ENCODE measurements around the gene CCL3. TPM values are rescaled to one million over a fixed set of nuclear protein-coding genes. Genes with fewer than 3 reads are reported as not detected.

The CCL3 gene
- polyA plus RNA-seq, 1 of the 3 experiments (the other 2 are of a cell fraction), result not detected

DNA sequence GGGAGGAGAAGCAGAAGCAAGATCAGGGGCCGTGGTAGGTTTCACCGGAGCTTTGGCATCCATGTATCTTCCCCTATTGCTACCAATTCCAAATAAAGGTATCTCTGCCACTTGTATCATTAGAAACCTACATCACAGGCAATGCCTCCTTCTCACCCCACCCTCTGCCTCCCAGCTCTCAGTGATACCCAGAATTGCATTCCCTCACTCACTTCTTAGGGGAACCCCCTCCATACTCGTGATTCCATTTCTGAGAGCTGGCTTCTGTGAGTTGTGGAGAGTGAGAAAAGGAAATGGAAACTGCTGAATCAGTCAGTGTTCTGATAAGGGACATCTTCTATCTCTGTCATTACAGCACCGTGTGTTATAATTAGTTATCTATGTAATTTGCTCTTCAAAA is 2.3 kb upstream of the CCL3 start:
- Histone ChIP-seq H3K4me3 (ENCODE audit: low read depth in 2 of 2, low read length in 1 of 2) (no peak overlapping the region), H2AFZ (ENCODE audit: low read depth) (no peak overlapping the region), H3K9me2 (no peaks in the 10 kb centered on the region), H3K9ac (no peak overlapping the region), H4K20me1 (ENCODE audit: insufficient read depth) (no peaks in the 10 kb centered on the region), H3K27ac (ENCODE audit: low read depth in 2 of 2, low read length in 1 of 2) (no peak overlapping the region), H3K27me3 (ENCODE audit: insufficient read depth) (peaks cover 34% of the 10 kb centered on the region), H3K9me3 (no peaks in the 10 kb centered on the region), H3K79me2 (ENCODE audit: insufficient read depth) (no peaks in the 10 kb centered on the region), H3F3A (replicated peaks; ENCODE audit: insufficient read depth) (no peaks in the 10 kb centered on the region), H3K4me2 (no peak overlapping the region), H3K36me3 (replicated peaks in 1 of 2; ENCODE audit: control insufficient read depth in 1 of 2, insufficient read depth in 2 of 2, low read length in 1 of 2) (no peaks in the 10 kb centered on the region), H3K4me1 (ENCODE audit: control insufficient read depth in 1 of 2, insufficient read depth in 2 of 2, low read depth in 1 of 2, low read length in 1 of 2) (no peaks in the 10 kb centered on the region)
- ChIA-PET CTCF (interaction anchor here (1.6 kb wide), 1 partner anchor 21 kb away, joined by 3 read pairs; no protein-coding TSS in a partner anchor), POLR2A (no interaction called here)
- TF ChIP-seq SIN3A (IDR thresholded peaks at IDR 0.05; ENCODE audit: borderline replicate concordance, low read depth, low read length) (no peak), CHD2 (IDR thresholded peaks at IDR 0.05; ENCODE audit: low read length, partially characterized antibody) (no peak), JUND (IDR thresholded peaks at IDR 0.05) (no peak), EZH2phosphoT487 (IDR thresholded peaks at IDR 0.05; ENCODE audit: borderline replicate concordance, low read depth) (no peak), FOSL2 (IDR thresholded peaks at IDR 0.05; ENCODE audit: borderline replicate concordance, low read depth) (no peak), USF2 (IDR thresholded peaks at IDR 0.05; ENCODE audit: borderline replicate concordance, low read depth, low read length) (no peak)
- TF ChIP-seq, protein P1, sequence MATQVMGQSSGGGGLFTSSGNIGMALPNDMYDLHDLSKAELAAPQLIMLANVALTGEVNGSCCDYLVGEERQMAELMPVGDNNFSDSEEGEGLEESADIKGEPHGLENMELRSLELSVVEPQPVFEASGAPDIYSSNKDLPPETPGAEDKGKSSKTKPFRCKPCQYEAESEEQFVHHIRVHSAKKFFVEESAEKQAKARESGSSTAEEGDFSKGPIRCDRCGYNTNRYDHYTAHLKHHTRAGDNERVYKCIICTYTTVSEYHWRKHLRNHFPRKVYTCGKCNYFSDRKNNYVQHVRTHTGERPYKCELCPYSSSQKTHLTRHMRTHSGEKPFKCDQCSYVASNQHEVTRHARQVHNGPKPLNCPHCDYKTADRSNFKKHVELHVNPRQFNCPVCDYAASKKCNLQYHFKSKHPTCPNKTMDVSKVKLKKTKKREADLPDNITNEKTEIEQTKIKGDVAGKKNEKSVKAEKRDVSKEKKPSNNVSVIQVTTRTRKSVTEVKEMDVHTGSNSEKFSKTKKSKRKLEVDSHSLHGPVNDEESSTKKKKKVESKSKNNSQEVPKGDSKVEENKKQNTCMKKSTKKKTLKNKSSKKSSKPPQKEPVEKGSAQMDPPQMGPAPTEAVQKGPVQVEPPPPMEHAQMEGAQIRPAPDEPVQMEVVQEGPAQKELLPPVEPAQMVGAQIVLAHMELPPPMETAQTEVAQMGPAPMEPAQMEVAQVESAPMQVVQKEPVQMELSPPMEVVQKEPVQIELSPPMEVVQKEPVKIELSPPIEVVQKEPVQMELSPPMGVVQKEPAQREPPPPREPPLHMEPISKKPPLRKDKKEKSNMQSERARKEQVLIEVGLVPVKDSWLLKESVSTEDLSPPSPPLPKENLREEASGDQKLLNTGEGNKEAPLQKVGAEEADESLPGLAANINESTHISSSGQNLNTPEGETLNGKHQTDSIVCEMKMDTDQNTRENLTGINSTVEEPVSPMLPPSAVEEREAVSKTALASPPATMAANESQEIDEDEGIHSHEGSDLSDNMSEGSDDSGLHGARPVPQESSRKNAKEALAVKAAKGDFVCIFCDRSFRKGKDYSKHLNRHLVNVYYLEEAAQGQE (IDR thresholded peaks at IDR 0.05; ENCODE audit: low read depth, low read length), result no peak
- TF ChIP-seq, protein P2, sequence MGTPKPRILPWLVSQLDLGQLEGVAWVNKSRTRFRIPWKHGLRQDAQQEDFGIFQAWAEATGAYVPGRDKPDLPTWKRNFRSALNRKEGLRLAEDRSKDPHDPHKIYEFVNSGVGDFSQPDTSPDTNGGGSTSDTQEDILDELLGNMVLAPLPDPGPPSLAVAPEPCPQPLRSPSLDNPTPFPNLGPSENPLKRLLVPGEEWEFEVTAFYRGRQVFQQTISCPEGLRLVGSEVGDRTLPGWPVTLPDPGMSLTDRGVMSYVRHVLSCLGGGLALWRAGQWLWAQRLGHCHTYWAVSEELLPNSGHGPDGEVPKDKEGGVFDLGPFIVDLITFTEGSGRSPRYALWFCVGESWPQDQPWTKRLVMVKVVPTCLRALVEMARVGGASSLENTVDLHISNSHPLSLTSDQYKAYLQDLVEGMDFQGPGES (IDR thresholded peaks at IDR 0.05; ENCODE audit: low read depth, low read length), result no peak
- WGBS (ENCODE audit: low lambda C conversion rate), result 6% methylated on average over 4 of the region's 4 CpGs
- no peak for DNase-seq

DNA sequence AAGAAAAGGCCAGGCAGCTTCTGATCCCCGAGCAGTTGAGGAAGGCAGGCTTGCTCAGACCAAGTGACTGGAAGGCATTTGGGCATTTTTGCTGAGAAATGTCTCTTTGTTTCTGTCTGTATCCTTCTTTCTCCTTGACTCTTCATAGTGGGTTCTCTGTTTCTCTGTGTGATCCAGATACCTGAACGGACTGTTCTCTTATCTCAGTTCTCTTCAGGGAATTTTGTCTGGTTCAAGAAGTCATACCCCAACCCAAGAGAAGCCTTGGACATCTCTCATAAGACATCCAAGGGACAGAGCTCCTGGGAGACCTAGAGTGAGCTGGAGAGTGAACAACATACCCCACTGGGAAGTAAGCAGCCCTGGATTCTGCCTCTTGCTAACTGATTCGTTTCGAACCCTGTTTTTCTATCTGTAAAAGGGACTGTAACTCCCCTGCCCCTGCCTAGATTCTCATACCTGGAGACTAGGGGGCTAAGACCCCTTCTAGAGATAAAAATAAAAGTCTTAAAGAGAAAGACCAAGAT is 541 bp downstream of the CCL3 start:
- Histone ChIP-seq H3K4me1 (ENCODE audit: control insufficient read depth in 1 of 2, insufficient read depth in 2 of 2, low read depth in 1 of 2, low read length in 1 of 2) (no peaks in the 10 kb centered on the region), H3K9me2 (no peaks in the 10 kb centered on the region), H3K9me3 (no peaks in the 10 kb centered on the region), H4K20me1 (ENCODE audit: insufficient read depth) (no peaks in the 10 kb centered on the region), H3K36me3 (replicated peaks in 1 of 2; ENCODE audit: control insufficient read depth in 1 of 2, insufficient read depth in 2 of 2, low read length in 1 of 2) (no peaks in the 10 kb centered on the region), H3K4me3 (ENCODE audit: low read depth in 2 of 2, low read length in 1 of 2) (no peak overlapping the region), H3K27ac (ENCODE audit: low read depth in 2 of 2, low read length in 1 of 2) (no peak overlapping the region), H3K27me3 (ENCODE audit: insufficient read depth) (peaks cover 34% of the 10 kb centered on the region), H2AFZ (ENCODE audit: low read depth) (no peak overlapping the region), H3K9ac (no peak overlapping the region), H3K4me2 (no peak overlapping the region), H3F3A (replicated peaks; ENCODE audit: insufficient read depth) (no peaks in the 10 kb centered on the region), H3K79me2 (ENCODE audit: insufficient read depth) (no peaks in the 10 kb centered on the region)
- POLR2A ChIA-PET, result no interaction called here
- WGBS (ENCODE audit: low lambda C conversion rate), result 0% methylated on average over 4 of the region's 4 CpGs
- CTCF ChIA-PET, result no interaction called here
- no peak for DNase-seq
- no peak for TF ChIP-seq YY1 (IDR thresholded peaks at IDR 0.05; ENCODE audit: low read depth)
- TF ChIP-seq, protein P1 (IDR thresholded peaks at IDR 0.05; ENCODE audit: low read depth, low read length), result no peak

All from SK-N-SH (cell line).